Esophagus mucosa (tissue), 1 donor: ENCODE measurements around the gene PLEKHA6. TPM values are rescaled to one million over a fixed set of nuclear protein-coding genes. Genes with fewer than 3 reads are reported as not detected.

ENCODE experiments used
- ATAC-seq: fragments of 200-7000 bp; cut with Tn5 transposase; one replicate; pipeline ENCODE4 v1.9.1; 2020
- total RNA-seq: library from RNA; stranded (reverse); gene quantifications from one replicate; pipeline ENCODE4 v1.2.4, GENCODE V29; 2023
- donor health status: DM: yes; HTN: yes; CAD: no.

Gene PLEKHA6
- total RNA-seq, 1 donor from 2014 or later: 11.1 TPM

DNA sequence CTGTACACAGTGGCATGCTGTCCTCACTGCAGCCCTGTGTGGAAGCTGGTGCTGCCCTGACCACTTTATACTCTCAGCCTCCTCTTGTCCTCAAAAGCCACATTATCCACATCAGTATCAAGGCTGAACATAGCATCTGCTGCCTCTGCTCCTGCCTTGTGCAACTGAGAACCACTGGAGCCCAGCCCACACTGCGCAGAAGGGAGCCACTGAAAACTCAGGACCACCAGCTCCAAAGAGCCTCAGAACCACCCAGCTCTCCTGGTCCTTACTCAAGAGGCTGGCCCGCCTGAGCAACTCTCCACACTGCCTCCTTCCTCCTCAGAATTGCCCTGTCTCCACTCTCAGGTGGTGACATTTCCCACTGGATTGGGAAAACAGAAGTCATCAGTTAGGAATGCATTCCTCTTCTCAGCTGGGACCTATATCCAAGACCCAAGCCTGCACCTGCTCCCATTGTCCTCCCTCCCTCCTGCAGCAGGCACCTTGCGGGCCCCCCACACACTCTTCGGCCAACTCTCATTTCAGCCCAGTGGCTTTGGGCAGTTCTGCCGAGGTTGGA lies 156.4 kb downstream of the PLEKHA6 start:
- ATAC-seq: no peak

- ATAC-seq: no peak
Observed at GRCh38 chr1:204202481-204202880, 157.2 kb downstream of the PLEKHA6 start.

- ATAC-seq: no peak
Observed at GRCh38 chr1:204201348-204202040, 158.2 kb downstream of the PLEKHA6 start.

- ATAC-seq: no peak
Observed at GRCh38 chr1:204199579-204199978, 160.2 kb downstream of the PLEKHA6 start.

GRCh38 chr1:204198348-204199340 lies 161.1 kb downstream of the PLEKHA6 start:
- ATAC-seq: peak; percentile 85

DNA sequence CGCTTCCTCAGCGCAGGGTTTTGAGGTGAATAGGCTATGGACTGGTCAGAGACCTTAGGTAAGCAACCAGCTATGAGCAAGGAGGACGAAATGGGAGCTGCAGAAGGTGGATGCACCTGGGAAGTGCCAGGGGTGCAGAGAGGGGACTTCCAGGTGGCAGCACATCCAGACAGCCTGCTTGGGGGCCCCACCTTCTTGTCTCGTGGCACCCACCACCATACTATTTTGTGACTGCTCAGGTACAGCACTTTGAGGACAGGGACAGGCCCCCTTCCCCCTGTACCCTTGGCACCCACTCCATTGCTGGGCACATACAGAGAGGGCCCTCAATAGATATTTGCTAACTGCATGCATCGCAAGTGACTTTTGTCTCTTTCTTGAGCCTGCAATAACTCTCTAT lies 162.7 kb downstream of the PLEKHA6 start:
- no peak for ATAC-seq

GRCh38 chr1:204196068-204196795 lies 163.5 kb downstream of the PLEKHA6 start, which contains the start of gene KISS1:
KISS1 (minus strand) TSS chr1:204196491; CDS start chr1:204192876, 3,615 bp downstream.
- ATAC-seq: no peak

- ATAC-seq: no peak
Observed at GRCh38 chr1:204194771-204195170, 165.0 kb downstream of the PLEKHA6 start.

- ATAC-seq: no peak
Observed at GRCh38 chr1:204194080-204194479, 165.6 kb downstream of the PLEKHA6 start.

- no peak for ATAC-seq
Observed at GRCh38 chr1:204192589-204193352, 167.0 kb downstream of the PLEKHA6 start.

DNA sequence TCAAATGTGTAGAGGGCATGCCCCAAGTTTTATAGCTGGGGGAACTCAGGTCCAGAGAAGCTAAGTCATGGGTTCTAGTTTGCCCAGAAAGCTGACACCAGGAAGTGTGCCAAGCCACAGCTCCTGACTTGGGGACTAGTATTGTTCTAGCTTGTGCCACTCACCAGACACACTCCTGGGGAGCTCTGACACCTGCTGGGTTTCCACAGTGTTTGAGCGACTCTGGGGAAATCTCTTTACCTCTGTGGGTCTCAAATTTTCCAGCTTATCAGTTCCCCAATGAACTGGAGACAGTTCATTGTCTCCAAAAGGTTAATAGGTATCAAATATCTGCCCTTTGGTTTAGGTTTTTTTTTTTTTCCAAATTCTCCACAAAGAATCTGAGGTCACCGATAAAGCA lies 167.7 kb downstream of the PLEKHA6 start:
- no peak for ATAC-seq

DNA sequence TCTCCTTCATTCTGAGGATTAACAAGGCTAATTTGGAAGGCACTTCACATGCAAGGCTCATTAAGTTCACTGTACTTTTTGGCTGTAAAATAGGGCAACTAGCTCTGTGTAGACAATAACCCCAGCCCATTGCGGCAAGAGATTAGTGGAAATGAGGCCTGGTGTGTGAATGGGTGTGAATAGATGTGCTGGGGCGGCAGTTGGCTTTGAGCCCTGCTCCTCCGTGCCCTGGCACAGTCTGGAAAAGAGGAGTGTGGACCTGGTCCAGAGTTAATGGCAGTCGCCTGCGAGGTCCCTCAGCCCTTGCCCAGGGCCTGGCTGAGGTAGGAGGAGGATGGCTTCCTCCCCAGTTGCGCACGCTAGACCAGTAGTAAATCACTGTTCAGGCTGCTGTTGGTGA lies 168.3 kb downstream of the PLEKHA6 start:
- no peak for ATAC-seq

GRCh38 chr1:204190212-204191211 lies 169.2 kb downstream of the PLEKHA6 start:
- no peak for ATAC-seq

DNA sequence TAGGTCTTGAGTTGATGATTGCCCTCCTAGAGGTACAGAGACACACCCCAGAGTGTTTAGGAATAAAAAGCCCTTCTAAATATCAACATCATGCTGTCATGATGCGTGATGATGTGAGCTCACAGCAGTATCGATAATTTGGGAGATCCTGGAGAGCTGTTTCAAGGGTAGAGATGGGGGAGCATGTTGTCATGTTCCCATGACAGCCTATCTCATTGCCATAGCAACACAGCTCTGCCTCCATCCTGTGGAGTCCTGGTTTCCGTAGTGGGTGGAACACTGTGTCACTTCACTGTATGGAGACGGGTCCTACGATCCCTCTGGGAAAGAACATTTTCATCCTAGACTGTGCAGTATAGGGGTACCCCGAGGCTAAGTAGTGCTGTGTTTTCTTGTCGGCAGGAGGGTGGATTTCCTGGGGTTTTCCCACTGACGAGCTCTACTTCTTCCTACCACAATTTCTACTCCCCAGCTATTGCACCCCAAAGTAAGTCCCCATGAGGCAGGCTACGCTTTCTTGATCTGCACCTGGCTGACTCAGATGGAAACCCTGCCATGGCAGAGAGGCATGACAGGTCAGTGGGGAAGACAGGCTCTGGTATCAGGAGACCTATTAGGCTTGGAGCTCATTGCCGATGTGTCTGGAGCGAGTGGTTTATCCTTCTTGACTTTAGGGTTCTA lies 170.6 kb downstream of the PLEKHA6 start:
- ATAC-seq: no peak

DNA sequence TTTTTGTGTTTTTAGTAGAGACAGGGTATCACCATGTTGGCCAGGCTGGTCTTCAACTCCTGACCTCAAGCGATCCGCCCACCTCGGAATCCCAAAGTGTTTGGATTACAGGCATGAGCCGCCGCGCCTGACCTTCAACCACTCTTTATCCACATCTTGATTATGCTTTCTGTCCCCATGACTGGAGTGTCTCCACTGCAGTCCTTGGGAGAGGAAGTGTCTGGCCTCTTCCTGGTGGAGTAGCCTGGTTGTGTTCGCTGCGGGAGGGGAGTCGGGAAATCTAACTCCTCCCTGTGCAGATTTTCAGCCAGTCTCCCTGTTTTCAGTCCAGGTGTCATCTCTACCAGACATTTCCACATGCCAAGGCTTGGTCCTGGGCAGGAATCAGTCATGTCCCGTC lies 173.1 kb downstream of the PLEKHA6 start:
- no peak for ATAC-seq

DNA sequence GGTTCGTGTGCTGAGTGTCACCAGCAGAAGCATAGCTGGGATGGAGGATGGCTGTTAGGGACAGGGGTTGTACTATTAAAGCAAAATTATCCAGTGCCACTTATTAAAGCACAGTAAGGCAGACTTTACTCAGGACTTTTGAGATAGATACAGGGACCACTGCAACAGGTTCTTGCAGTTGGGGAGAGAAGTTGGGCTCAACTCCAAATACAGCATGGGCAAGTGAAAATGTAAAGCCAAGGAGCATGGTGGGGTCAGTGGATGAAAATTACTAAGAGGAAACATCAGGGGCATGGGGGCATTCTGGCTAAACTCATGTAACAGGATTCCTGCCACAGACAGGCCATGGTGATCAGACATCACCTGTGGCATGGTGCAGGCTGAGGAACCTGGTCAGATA lies 178.6 kb downstream of the PLEKHA6 start:
- ATAC-seq: no peak

- no peak for ATAC-seq
Observed at GRCh38 chr1:204180133-204180532, 179.6 kb downstream of the PLEKHA6 start.

GRCh38 chr1:204178487-204179281 lies 181.0 kb downstream of the PLEKHA6 start:
- no peak for ATAC-seq

- ATAC-seq: no peak
Observed at GRCh38 chr1:204177133-204177532, 182.6 kb downstream of the PLEKHA6 start.
